Measurements from ENCODE around the gene DUOX2.

DNA sequence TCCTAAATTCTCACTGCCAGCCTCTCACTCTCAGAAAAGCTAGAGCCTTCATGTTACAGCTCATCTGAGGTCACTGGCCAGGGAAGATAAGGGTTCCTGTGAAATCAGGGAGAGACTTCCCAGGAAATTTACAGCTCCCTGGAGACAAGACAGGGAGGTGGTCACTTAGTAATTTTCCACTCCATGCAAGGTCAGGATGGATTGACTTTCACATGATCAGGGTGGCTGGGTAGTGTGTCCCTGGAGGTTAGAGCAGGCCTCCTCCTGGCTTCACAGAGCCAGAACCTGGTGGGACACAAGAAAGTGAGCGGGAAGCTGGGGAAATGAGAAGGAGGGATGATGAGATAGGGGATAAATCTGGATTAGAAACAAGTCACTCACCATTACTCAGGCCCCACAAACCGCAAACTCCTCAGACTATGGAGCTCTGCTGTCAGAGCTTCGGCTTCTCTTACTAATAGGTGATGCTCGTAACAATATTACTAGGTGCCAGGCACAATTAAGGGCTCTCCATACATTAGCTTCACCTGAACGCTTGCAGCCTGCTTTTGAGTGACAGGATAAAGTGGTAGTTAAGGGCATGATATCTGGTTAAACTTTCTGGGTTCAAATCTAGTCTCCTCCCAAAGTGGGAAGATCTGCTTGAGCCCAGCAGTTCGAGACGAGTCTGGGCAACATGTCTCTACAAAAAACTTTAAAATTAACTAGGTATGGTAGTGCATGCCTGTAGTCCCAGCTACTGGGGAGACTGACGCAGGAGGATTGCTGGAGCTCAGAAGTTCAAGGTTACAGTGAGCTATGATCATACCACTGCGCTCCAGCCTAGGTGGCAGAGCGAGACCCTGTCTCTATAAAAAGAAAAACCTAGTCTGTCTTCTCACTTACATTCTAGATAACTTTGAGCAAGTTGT, 24.9 kb downstream of the DUOX2 start:
- TF ChIP-seq HDAC2 (CRISPR knock-in tag; IDR thresholded peaks at IDR 0.05): no peak
- no peak for TF ChIP-seq ZFYVE20 (CRISPR knock-in tag; IDR thresholded peaks at IDR 0.05; ENCODE audit: borderline replicate concordance, low read depth)
- TF ChIP-seq, protein P1, sequence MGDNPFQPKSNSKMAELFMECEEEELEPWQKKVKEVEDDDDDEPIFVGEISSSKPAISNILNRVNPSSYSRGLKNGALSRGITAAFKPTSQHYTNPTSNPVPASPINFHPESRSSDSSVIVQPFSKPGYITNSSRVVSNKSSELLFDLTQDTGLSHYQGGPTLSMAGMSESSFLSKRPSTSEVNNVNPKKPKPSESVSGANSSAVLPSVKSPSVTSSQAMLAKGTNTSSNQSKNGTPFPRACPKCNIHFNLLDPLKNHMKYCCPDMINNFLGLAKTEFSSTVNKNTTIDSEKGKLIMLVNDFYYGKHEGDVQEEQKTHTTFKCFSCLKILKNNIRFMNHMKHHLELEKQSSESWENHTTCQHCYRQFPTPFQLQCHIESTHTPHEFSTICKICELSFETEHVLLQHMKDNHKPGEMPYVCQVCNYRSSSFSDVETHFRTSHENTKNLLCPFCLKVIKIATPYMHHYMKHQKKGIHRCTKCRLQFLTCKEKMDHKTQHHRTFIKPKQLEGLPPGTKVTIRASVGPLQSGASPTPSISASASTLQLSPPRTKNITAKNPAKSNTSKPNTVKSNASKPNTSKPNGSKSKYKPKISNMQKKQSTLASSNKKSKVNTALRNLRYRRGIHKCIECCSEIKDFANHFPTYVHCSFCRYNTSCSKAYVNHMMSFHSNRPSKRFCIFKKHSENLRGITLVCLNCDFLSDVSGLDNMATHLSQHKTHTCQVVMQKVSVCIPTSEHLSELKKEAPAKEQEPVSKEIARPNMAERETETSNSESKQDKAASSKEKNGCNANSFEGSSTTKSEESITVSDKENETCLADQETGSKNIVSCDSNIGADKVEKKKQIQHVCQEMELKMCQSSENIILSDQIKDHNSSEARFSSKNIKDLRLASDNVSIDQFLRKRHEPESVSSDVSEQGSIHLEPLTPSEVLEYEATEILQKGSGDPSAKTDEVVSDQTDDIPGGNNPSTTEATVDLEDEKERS (CRISPR knock-in tag; IDR thresholded peaks at IDR 0.05): no peak
- TF ChIP-seq RBAK (CRISPR knock-in tag; IDR thresholded peaks at IDR 0.05): no peak
- TF ChIP-seq CTCF (CRISPR knock-in tag; IDR thresholded peaks at IDR 0.05): no peak
- no peak for TF ChIP-seq ZHX1 (CRISPR knock-in tag; IDR thresholded peaks at IDR 0.05; ENCODE audit: low read depth)
- no peak for TF ChIP-seq ZC3H4 (CRISPR knock-in tag; IDR thresholded peaks at IDR 0.05; ENCODE audit: borderline replicate concordance)
- no peak for TF ChIP-seq BRCA1 (CRISPR knock-in tag; IDR thresholded peaks at IDR 0.05)
- no peak for TF ChIP-seq ZNF850 (CRISPR knock-in tag; conservative IDR thresholded peaks at IDR 0.05)
- TF ChIP-seq ATF4 (CRISPR knock-in tag; IDR thresholded peaks at IDR 0.05): no peak
- TF ChIP-seq ZNF383 (CRISPR knock-in tag; IDR thresholded peaks at IDR 0.05; ENCODE audit: borderline replicate concordance): no peak
